AG10803 (cell line): Measurements from ENCODE around the gene DHX57.

ENCODE experiments used
- DNase-seq: peaks from one replicate; pipeline ENCODE4 v3.0.0; 2010; ENCODE audit warnings: low read depth
- H3K4me3 ChIP-seq: 2 replicates; pipeline ENCODE4 v1.5.1; 2011; ENCODE audit warnings: mild to moderate bottlenecking, low read length, control low read depth
- TF ChIP-seq, protein P1 (sequence below): conservative IDR thresholded peaks from 2 replicates; pipeline ENCODE4 v1.5.1; 2011; ENCODE audit warnings: mild to moderate bottlenecking, low read length, control low read depth, inconsistent platforms

DHX57 gene

DNA sequence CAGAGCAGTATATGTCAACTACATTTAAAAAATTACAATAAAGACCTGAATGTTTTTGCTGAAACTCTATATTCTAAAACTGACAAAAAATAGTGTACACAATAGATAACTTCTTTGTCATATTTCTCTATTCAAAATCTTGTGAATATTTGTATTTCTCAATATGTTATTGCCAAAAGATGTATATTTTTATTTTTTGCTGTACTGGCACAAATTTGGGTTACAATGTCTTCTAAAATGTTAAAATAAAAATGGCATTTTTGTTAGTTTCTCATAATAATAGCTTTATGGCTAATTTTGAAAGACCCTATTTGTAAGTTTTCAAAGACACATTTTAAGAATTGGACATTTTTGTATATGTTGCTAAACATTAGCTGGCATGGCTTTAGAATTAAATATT lies 13.3 kb upstream of the DHX57 start:
- TF ChIP-seq, protein P1, sequence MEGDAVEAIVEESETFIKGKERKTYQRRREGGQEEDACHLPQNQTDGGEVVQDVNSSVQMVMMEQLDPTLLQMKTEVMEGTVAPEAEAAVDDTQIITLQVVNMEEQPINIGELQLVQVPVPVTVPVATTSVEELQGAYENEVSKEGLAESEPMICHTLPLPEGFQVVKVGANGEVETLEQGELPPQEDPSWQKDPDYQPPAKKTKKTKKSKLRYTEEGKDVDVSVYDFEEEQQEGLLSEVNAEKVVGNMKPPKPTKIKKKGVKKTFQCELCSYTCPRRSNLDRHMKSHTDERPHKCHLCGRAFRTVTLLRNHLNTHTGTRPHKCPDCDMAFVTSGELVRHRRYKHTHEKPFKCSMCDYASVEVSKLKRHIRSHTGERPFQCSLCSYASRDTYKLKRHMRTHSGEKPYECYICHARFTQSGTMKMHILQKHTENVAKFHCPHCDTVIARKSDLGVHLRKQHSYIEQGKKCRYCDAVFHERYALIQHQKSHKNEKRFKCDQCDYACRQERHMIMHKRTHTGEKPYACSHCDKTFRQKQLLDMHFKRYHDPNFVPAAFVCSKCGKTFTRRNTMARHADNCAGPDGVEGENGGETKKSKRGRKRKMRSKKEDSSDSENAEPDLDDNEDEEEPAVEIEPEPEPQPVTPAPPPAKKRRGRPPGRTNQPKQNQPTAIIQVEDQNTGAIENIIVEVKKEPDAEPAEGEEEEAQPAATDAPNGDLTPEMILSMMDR: no peak
- H3K4me3 ChIP-seq: no peak overlapping the region
- DNase-seq: no peak

DNA sequence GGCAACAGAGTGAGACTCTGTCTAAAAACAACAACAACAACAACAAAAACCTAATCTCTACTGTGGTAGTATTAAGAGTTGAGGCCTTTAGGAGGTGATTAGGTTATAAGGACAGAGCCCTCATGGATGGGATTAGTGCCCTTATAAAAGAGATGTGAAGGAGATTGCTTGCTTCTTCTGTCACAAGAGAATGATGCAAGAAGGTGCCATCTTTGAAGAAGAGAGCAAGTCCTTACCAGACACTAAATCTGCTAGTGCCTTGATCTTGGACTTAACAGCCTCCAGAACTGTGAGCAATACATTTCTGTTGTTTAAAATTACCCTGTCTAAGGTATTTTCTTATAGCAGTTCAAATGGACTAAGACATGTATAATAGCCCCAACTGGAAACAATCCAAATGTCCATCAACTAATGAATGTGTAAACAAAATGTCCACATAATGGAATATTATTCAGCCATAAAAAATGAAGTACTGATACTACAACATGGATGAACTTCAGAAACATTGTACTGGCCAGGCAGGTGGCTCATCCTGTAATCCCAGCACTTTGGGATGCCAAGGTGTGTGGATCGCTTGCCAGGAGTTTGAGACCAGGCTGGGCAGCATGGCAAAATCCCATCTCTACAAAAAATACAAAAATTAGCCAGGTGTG lies 12.3 kb upstream of the DHX57 start:
- no peak for DNase-seq
- no peak overlapping the region for H3K4me3 ChIP-seq
- TF ChIP-seq, protein P1: no peak

DNA sequence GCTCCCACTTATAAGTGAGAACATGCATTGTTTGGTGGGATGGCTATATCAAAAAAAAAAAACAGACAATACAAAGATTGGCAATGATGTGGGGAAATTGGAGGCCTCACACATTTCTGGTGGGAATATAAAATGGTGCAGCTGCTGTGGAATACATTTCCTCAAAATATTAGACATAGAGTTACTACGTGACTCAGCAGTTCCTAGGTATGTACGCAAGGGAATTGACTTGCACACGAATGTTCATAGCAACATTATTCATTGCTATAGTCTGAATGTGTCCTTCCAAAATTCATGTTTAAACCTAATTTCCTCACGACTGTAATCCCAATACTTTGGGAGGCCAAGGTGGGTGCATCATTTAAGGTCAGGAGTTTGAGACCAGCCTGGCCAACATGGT lies 11.6 kb upstream of the DHX57 start:
- H3K4me3 ChIP-seq: no peak overlapping the region
- DNase-seq: no peak
- TF ChIP-seq, protein P1: no peak

DNA sequence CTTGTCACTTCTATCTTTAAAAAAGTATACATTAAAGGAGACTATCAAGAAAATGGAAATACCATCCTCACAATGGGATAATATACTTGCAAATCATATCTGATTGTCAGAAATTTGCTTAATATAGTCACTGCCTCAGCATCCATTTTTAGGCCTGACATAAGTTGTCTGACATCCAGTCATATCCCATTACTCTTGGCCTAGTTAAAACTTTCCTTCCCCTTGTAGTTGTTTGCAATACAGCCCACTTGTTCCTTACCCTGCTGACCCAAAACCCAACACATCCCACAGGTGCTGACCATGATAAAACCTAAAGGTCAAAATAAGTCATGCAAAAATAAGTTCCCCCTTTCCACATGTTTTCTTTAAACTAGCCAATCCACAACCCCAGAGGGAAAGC lies 10.3 kb upstream of the DHX57 start:
- DNase-seq: no peak
- TF ChIP-seq, protein P1: no peak
- no peak overlapping the region for H3K4me3 ChIP-seq

DNA sequence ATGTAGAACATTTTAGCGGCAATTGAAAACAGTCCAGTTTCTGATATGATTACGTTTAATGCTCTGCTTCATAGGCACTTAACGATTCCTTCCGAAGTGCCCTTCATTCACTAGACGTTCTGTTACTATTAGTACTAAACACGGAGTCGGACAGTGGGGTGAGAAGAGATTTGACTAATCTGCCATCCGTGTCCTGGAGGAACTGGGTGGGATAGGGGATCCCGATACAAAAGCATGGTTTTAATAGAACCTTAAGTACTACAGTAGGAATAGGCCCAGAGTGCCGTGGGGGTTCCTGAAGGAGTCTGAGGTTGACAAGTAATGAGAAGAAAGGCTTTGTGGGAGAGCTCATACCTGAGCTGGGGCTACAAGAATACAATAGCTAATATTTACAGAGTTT lies 673 bp upstream of the DHX57 start:
- H3K4me3 ChIP-seq: peak overlapping the region; percentile 96
- TF ChIP-seq, protein P1: no peak
- no peak for DNase-seq

DNA sequence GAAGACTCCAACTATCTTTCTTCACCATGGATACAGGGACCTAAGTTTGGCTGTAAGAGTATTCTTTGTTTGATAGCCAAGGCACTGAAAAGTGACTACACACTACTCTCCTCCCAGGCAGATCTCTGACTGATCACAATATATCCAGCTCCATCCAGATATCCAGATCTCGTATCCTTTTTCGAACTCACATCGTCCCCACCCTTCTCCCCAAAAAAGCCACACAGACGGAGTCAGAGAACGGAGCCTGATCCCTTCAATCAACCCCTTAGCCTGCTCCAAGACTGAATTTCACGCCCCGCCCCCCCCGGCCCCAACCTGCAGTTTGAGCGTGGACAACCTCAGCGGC lies 533 bp downstream of the DHX57 start:
- peak overlapping the region; percentile 96 for H3K4me3 ChIP-seq
- TF ChIP-seq, protein P1: no peak
- DNase-seq: peak; percentile 8

DNA sequence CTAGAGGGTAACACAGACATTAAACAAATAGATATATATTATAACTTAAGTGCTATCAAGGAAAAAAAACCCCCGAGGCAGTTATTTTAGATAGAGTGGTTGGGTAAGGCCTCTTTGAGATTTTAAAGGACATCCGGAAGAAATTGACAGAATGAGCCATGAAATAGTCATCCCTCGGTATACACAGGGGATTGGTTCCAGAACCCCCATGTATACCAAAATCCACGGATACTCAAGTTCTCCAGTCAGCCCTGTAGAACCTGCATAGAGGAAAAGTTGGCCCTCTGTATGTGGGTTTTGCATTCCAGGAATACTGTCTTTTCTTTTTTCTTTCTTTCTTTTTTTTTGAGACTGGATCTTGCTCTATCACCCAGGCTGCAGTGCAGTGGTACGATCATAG lies 2.0 kb downstream of the DHX57 start:
- DNase-seq: no peak
- TF ChIP-seq, protein P1: no peak

More for the DNA sequence above, 2.0 kb downstream of the DHX57 start:
- H3K4me3 ChIP-seq: no peak overlapping the region
